IMR-90 (cell line): ENCODE data around the gene PHF21B. TPM values are rescaled to one million over a fixed set of nuclear protein-coding genes. Genes with fewer than 3 reads are reported as not detected.

Source experiments
- ATAC-seq: fragments of 200-7000 bp; cut with Tn5 transposase; 2 replicates; pipeline ENCODE4 v1.9.1; 2020; ENCODE audit warnings: low read depth, mild to moderate bottlenecking, moderate library complexity
- BruUV-seq: library from RNA; stranded (reverse); fragments of 400-500 nt; replicated peaks from 2 replicates; lab custom pipeline; 2021; lab: Mats Ljungman, UMichigan
- CTCF ChIA-PET: fragments of 300-600 bp; formaldehyde crosslinking; extraction: SDS; loops from one replicate; lab custom pipeline; 2021; ENCODE audit warnings: antibody characterized with exemption; lab: Yijun Ruan, JAX
- POLR2A ChIA-PET: fragments of 300-600 bp; sonication (Branson Sonifier 250); formaldehyde crosslinking; loops from one replicate; lab custom pipeline; 2022; ENCODE audit warnings: antibody characterized with exemption; ENCODE audit not compliant: unreplicated experiment; lab: Charles Lee
- DNase-seq: peaks from one replicate; pipeline ENCODE4 v3.0.0; 2013
- H2AFZ ChIP-seq: replicated peaks from 2 replicates; pipeline ENCODE3; 2013; ENCODE audit warnings: low read length, mild to moderate bottlenecking; ENCODE audit not compliant: poor library complexity
- H2AK5ac ChIP-seq: 2 replicates; pipeline ENCODE4 v1.6.1; 2013; ENCODE audit warnings: low read depth, low read length, inconsistent platforms
- H2AK9ac ChIP-seq: replicated peaks from 2 replicates; pipeline ENCODE3; 2013; ENCODE audit warnings: mild to moderate bottlenecking, low read depth, low read length, moderate library complexity; ENCODE audit not compliant: poor library complexity
- H2BK120ac ChIP-seq: 2 replicates; pipeline ENCODE4 v1.6.1; 2013; ENCODE audit warnings: low read depth, low read length, inconsistent platforms
- H2BK15ac ChIP-seq: 3 replicates; pipeline ENCODE4 v1.6.1; 2013; ENCODE audit warnings: low read depth, low read length, inconsistent platforms
- H2BK20ac ChIP-seq: 2 replicates; pipeline ENCODE4 v1.6.1; 2013; ENCODE audit warnings: low read depth, mild to moderate bottlenecking, inconsistent platforms, low read length, moderate library complexity
- H2BK5ac ChIP-seq: 2 replicates; pipeline ENCODE4 v1.6.1; 2013; ENCODE audit warnings: mild to moderate bottlenecking, low read depth, low read length, inconsistent platforms; ENCODE audit not compliant: poor library complexity, severe bottlenecking
- H3K14ac ChIP-seq: replicated peaks from 2 replicates; pipeline ENCODE4 v1.6.1; 2013; ENCODE audit warnings: low read depth, low read length, inconsistent platforms
- H3K18ac ChIP-seq: 2 replicates; pipeline ENCODE4 v1.6.1; 2013; ENCODE audit warnings: low read depth, low read length, control low read depth
- H3K23ac ChIP-seq: 2 replicates; pipeline ENCODE4 v1.6.1; 2013; ENCODE audit warnings: low read depth, low read length, inconsistent platforms
- H3K27ac ChIP-seq: 2 replicates; pipeline ENCODE4 v1.5.1; 2013; ENCODE audit warnings: mild to moderate bottlenecking, control low read depth, low read length; ENCODE audit not compliant: insufficient read depth
- H3K27me3 ChIP-seq: 2 replicates; pipeline ENCODE4 v1.6.1; 2013; ENCODE audit warnings: low read length; ENCODE audit not compliant: control insufficient read depth, insufficient read depth
- H3K36me3 ChIP-seq: 2 replicates; pipeline ENCODE4 v1.6.1; 2013; ENCODE audit warnings: low read length, mixed read lengths; ENCODE audit not compliant: control insufficient read depth, insufficient read depth
- H3K4ac ChIP-seq: 2 replicates; pipeline ENCODE4 v1.6.1; 2013; ENCODE audit warnings: low read depth, low read length, inconsistent platforms
- H3K4me1 ChIP-seq: 2 replicates; pipeline ENCODE4 v1.6.1; 2013; ENCODE audit warnings: low read length, mixed read lengths; ENCODE audit not compliant: control insufficient read depth, insufficient read depth
- H3K4me2 ChIP-seq: 2 replicates; pipeline ENCODE4 v1.6.1; 2013; ENCODE audit warnings: low read depth, mild to moderate bottlenecking, control low read depth, low read length, moderate library complexity
- H3K4me3 ChIP-seq: 2 replicates; pipeline ENCODE4 v1.5.1; 2013; ENCODE audit warnings: low read depth, mild to moderate bottlenecking, control low read depth, low read length, moderate library complexity; ENCODE audit not compliant: insufficient read depth
- H3K56ac ChIP-seq: 2 replicates; pipeline ENCODE4 v1.6.1; 2013; ENCODE audit warnings: low read length, inconsistent platforms; ENCODE audit not compliant: insufficient read depth; ENCODE audit errors: extremely low read depth
- H3K79me1 ChIP-seq, 2 experiments: 2 replicates each; pipeline ENCODE4 v1.6.1; 2013; ENCODE audit warnings: low read length in 2 of 2, inconsistent platforms in 1 of 2, low read depth in 1 of 2
- H3K9ac ChIP-seq: 2 replicates; pipeline ENCODE4 v1.6.1; 2013; ENCODE audit warnings: low read depth, low read length, control low read depth
- H3K9me1 ChIP-seq: 2 replicates; pipeline ENCODE4 v1.6.1; 2013; ENCODE audit warnings: low read length, inconsistent platforms; ENCODE audit not compliant: insufficient read depth
- H3K9me3 ChIP-seq: 2 replicates; pipeline ENCODE4 v1.6.1; 2013; ENCODE audit warnings: low read length; ENCODE audit not compliant: control insufficient read depth, insufficient read depth
- H4K20me1 ChIP-seq: 2 replicates; pipeline ENCODE4 v1.6.1; 2013; ENCODE audit warnings: low read length, inconsistent platforms; ENCODE audit not compliant: insufficient read depth
- H4K5ac ChIP-seq: 2 replicates; pipeline ENCODE4 v1.6.1; 2013; ENCODE audit warnings: mild to moderate bottlenecking, low read depth, low read length, control low read depth
- H4K8ac ChIP-seq, 2 experiments: 2 replicates each; pipeline ENCODE4 v1.6.1; 2013; ENCODE audit warnings: low read depth in 2 of 2, low read length in 2 of 2, control low read depth in 1 of 2, inconsistent platforms in 1 of 2
- H4K91ac ChIP-seq: 2 replicates; pipeline ENCODE4 v1.6.1; 2013; ENCODE audit warnings: low read depth, low read length, inconsistent platforms; ENCODE audit not compliant: insufficient read depth
- BHLHE40 ChIP-seq: fragments of 150-350 bp; IDR thresholded peaks from 2 replicates; pipeline ENCODE4 v1.6.1; 2016; ENCODE audit warnings: mild to moderate bottlenecking, low read depth, low read length
- CEBPB ChIP-seq: IDR thresholded peaks from 2 replicates; pipeline ENCODE4 v1.6.1; 2012; ENCODE audit warnings: low read depth, low read length, improper control_type of control experiment
- CTCF ChIP-seq: conservative IDR thresholded peaks from 2 replicates; pipeline ENCODE4 v1.5.1; 2012; ENCODE audit warnings: mild to moderate bottlenecking, low read depth, low read length, improper control_type of control experiment
- ELK1 ChIP-seq: fragments of 150-350 bp; IDR thresholded peaks from 2 replicates; pipeline ENCODE4 v1.6.1; 2016; ENCODE audit warnings: low read depth, mild to moderate bottlenecking, low read length, moderate library complexity, borderline replicate concordance
- FOS ChIP-seq: fragments of 150-350 bp; IDR thresholded peaks from 2 replicates; pipeline ENCODE4 v1.6.1; 2016; ENCODE audit warnings: low read depth, low read length
- MAFK ChIP-seq: IDR thresholded peaks from 2 replicates; pipeline ENCODE4 v1.6.1; 2012; ENCODE audit warnings: low read depth, low read length, improper control_type of control experiment
- MAZ ChIP-seq: IDR thresholded peaks from 2 replicates; pipeline ENCODE4 v1.6.1; 2012; ENCODE audit warnings: low read depth, mild to moderate bottlenecking, low read length, improper control_type of control experiment, moderate library complexity, borderline replicate concordance
- MXI1 ChIP-seq: IDR thresholded peaks from 2 replicates; pipeline ENCODE4 v1.6.1; 2012; ENCODE audit warnings: low read depth, mild to moderate bottlenecking, low read length, moderate library complexity, borderline replicate concordance
- NFE2L2 ChIP-seq: fragments of 150-350 bp; IDR thresholded peaks from 2 replicates; pipeline ENCODE4 v1.6.1; 2016; ENCODE audit warnings: low read depth, mild to moderate bottlenecking, low read length
- RAD21 ChIP-seq: IDR thresholded peaks from 2 replicates; pipeline ENCODE4 v1.6.1; 2012; ENCODE audit warnings: low read length, improper control_type of control experiment
- RCOR1 ChIP-seq: IDR thresholded peaks from 2 replicates; pipeline ENCODE4 v1.6.1; 2012; ENCODE audit warnings: mild to moderate bottlenecking, low read length, improper control_type of control experiment; ENCODE audit not compliant: insufficient replicate concordance
- RFX5 ChIP-seq: IDR thresholded peaks from 2 replicates; pipeline ENCODE4 v1.8.0; 2012; ENCODE audit warnings: low read depth, mild to moderate bottlenecking, low read length, moderate library complexity
- SMC3 ChIP-seq: fragments of 150-350 bp; IDR thresholded peaks from 2 replicates; pipeline ENCODE4 v1.6.1; 2016; ENCODE audit warnings: low read depth, mild to moderate bottlenecking, antibody characterized with exemption, low read length, moderate library complexity
- WGBS, 2 experiments: methylation state at CpG; one replicate each; pipeline versions ENCODE4 v1.1.5 to v1.1.7; 2013; ENCODE audit warnings: missing lambda C conversion rate in 2 of 2; ENCODE audit not compliant: insufficient read length in 1 of 2; ENCODE audit errors: extremely low coverage in 2 of 2; 5-methylcytosine and 5-hydroxymethylcytosine counted together
- dilution Hi-C: fragments of 300-500 bp; cut with HindIII; formaldehyde crosslinking; loops from one replicate; pipeline ENCODE4 v1.14.3; 2018; ENCODE audit warnings: low sequenced_read_pairs; ENCODE audit not compliant: unreplicated experiment
- in situ Hi-C: fragments of 300-500 bp; cut with MboI; formaldehyde crosslinking; loops from 3 replicates; pipeline ENCODE4 v1.14.3; 2019; ENCODE audit warnings: low sequenced_read_pairs, inconsistent platforms, mixed read lengths
- intact Hi-C: fragments of 100-400 bp; cut with micrococcal nuclease; formaldehyde crosslinking; loops from 2 replicates; pipeline ENCODE4 v1.10.0; 2022
- polyA plus RNA-seq, 3 experiments: library from polyadenylated mRNA; depleted of rRNA; stranded (reverse); fragments of >200 nt; gene quantifications; 2 replicates each; pipeline ENCODE4 v1.2.3, GENCODE V29; 2012; ENCODE audit warnings: low replicate concordance in 1 of 3
- total RNA-seq: library from RNA; depleted of rRNA; stranded (reverse); fragments of >200 nt; gene quantifications from 2 replicates; pipeline ENCODE4 v1.2.3, GENCODE V29; 2012
- TF ChIP-seq, protein P1 (sequence below): fragments of 150-350 bp; IDR thresholded peaks from 2 replicates; pipeline ENCODE4 v1.6.1; 2017; ENCODE audit warnings: mild to moderate bottlenecking, antibody characterized with exemption, low read length, low read depth

Gene PHF21B
- total and polyA plus RNA-seq, 2 of the 4 experiments (the other 2 are of a cell fraction) = 0.02 TPM; not detected in 1

- Histone ChIP-seq H3K4me1 (no peaks in the 10 kb centered on the region), H3K23ac (no peak overlapping the region), H2BK120ac (no peak overlapping the region), H3K56ac (no peak overlapping the region), H3K9me3 (no peaks in the 10 kb centered on the region), H2AK9ac (no peak overlapping the region), H3K4me3 (no peak overlapping the region), H3K79me1 (no peaks in the 10 kb centered on the region), H3K14ac (no peak overlapping the region), H4K8ac (no peak overlapping the region), H4K91ac (no peak overlapping the region), H4K5ac (no peak overlapping the region), H3K9me1 (no peaks in the 10 kb centered on the region), H3K9ac (no peak overlapping the region), H2BK20ac (no peak overlapping the region), H3K27ac (no peak overlapping the region), H2BK15ac (no peak overlapping the region), H3K27me3 (no peaks in the 10 kb centered on the region), H3K18ac (no peak overlapping the region), H2AK5ac (no peak overlapping the region), H3K4ac (no peak overlapping the region), H4K20me1 (no peaks in the 10 kb centered on the region), H2AFZ (no peak overlapping the region), H3K36me3 (no peaks in the 10 kb centered on the region), H3K4me2 (no peak overlapping the region), H2BK5ac (no peak overlapping the region)
- TF ChIP-seq CTCF (no peak), CEBPB (no peak), BHLHE40 (no peak), RAD21 (no peak), MXI1 (no peak), ELK1 (no peak), FOS (no peak), SMC3 (no peak), RFX5 (no peak), NFE2L2 (no peak), RCOR1 (no peak), MAZ (no peak), MAFK (no peak)
- TF ChIP-seq, protein P1, sequence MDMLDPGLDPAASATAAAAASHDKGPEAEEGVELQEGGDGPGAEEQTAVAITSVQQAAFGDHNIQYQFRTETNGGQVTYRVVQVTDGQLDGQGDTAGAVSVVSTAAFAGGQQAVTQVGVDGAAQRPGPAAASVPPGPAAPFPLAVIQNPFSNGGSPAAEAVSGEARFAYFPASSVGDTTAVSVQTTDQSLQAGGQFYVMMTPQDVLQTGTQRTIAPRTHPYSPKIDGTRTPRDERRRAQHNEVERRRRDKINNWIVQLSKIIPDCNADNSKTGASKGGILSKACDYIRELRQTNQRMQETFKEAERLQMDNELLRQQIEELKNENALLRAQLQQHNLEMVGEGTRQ = no peak
- ChIA-PET CTCF (no interaction called here), POLR2A (no interaction called here)
- dilution Hi-C loops (no loop called here), in situ Hi-C loops (no loop called here), intact Hi-C loops (no loop called here)
- DNase-seq (no peak), ATAC-seq (no peak)
- BruUV-seq = no TSS peak
- WGBS, 2 experiments = no CpG with 5 or more reads among the region's 5 CpGs
These were observed 153.9 kb downstream of the PHF21B start for GRCh38 chr22:44855855-44856254.
